ENCODE measurements around the gene EP400.
"Not testable (repeated sequence)": the region's sequence is repeated elsewhere in the genome, so short reads cannot be mapped to it uniquely, and the experiment has no call there.

EP400 gene

DNA sequence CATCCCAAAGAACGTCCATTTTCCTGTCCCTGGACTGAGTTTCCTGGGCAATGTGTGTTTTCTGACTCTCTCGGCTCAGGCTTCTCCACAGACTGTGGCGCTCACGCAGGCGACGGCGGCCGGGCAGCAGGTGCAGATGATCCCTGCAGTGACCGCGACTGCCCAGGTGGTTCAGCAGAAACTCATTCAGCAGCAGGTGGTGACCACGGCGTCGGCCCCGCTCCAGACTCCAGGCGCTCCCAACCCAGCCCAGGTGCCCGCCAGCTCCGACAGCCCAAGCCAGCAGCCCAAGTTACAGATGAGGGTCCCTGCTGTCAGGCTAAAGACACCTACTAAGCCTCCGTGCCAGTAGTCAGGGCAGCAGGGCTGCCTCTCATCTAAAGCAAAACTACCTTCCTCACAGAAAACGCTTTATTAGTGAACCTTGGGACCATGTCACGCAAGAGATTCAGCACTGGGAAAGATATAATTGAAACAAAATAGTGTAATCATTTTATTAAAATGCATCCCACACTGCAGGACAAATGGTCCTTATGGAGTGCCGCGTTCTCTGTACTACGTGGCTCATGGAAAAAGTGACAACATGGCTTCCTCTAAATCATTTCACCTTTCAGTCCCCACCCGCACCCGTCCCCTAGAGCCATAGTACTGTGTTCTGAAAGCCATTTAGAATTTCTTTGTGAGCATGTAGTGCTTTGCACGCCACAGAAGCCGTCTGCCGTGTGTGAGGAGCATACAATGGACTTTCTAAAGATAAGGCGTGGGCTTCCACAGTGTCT lies 127.8 kb downstream of the EP400 start:
- H3K4me3 ChIP-seq (ENCODE audit: low read depth, low read length): no peak overlapping the region
- TF ChIP-seq, protein P1, sequence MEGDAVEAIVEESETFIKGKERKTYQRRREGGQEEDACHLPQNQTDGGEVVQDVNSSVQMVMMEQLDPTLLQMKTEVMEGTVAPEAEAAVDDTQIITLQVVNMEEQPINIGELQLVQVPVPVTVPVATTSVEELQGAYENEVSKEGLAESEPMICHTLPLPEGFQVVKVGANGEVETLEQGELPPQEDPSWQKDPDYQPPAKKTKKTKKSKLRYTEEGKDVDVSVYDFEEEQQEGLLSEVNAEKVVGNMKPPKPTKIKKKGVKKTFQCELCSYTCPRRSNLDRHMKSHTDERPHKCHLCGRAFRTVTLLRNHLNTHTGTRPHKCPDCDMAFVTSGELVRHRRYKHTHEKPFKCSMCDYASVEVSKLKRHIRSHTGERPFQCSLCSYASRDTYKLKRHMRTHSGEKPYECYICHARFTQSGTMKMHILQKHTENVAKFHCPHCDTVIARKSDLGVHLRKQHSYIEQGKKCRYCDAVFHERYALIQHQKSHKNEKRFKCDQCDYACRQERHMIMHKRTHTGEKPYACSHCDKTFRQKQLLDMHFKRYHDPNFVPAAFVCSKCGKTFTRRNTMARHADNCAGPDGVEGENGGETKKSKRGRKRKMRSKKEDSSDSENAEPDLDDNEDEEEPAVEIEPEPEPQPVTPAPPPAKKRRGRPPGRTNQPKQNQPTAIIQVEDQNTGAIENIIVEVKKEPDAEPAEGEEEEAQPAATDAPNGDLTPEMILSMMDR (conservative IDR thresholded peaks at IDR 0.05; ENCODE audit: low read depth, low read length): no peak
- no peak for DNase-seq (ENCODE audit: low read depth)

DNA sequence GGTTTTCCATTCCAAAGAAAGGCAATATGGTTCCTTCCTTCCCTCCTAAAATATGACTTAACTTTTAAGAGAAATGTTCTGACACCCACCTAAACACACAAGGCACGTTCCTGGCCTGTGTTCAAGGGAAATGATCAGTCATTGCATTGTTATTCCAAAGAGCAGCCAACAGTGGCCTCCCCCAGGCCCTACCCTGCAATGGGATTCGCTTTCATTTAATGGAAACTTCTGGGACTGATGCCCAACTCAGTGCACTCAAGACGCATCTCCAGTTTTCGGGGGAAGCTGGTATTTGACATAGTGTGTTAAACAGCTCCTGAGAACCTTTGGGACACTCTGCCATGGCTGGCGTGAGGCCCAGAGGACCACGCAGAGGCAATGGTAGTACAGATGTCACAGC lies 128.4 kb downstream of the EP400 start:
- TF ChIP-seq, protein P1 (conservative IDR thresholded peaks at IDR 0.05; ENCODE audit: low read depth, low read length): no peak
- no peak overlapping the region for H3K4me3 ChIP-seq (ENCODE audit: low read depth, low read length)
- DNase-seq (ENCODE audit: low read depth): peak; percentile 62

DNA sequence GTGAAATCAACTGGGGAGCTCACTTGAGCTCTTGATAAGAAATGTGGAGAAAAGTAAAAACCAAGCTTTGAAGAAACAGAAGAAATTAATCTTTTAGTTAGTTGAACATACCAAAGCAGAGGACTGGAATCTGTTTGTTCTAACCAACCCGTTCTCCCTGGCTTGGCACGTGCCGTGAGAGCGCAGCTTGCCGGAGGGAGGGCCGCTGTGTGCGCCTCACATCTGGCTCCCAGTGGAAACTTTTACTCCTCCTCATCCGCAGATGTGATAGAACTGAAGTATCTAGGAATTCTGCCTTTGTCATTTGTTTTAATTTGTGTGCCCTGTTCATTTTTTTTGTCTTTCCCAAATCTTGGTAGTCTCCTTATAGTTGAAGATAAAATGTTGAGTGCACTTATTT lies 129.5 kb downstream of the EP400 start:
- no peak for DNase-seq (ENCODE audit: low read depth)
- TF ChIP-seq, protein P1 (conservative IDR thresholded peaks at IDR 0.05; ENCODE audit: low read depth, low read length): no peak
- no peak overlapping the region for H3K4me3 ChIP-seq (ENCODE audit: low read depth, low read length)

GRCh38 chr12:132079695-132080094 lies 130.0 kb downstream of the EP400 start:
- TF ChIP-seq, protein P1 (conservative IDR thresholded peaks at IDR 0.05; ENCODE audit: low read depth, low read length): no peak
- DNase-seq (ENCODE audit: low read depth): no peak
- no peak overlapping the region for H3K4me3 ChIP-seq (ENCODE audit: low read depth, low read length)

- DNase-seq (ENCODE audit: low read depth); H3K4me3 ChIP-seq (ENCODE audit: low read depth, low read length): not testable (repeated sequence)
Measured at GRCh38 chr12:132080515-132080914, 130.8 kb downstream of the EP400 start.

DNA sequence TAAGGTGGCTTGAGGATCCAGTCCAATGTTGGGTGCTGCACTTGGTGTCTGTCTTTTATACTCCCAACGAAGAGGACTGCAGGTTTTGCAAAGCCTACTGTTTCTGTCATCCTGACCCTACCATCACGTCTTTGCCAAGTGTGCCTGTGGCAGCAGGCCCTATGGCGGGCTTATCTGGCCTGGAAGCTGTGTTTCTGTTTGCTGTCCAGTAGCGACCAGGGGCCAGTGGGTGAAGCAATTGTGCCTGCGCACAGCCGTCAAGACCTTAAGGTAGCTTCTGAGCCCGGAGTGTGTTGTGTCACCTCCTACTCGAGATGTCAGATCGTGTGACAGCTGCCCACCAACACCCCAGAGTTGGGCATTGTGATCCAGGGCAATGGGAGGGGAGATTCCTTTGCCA lies 131.7 kb downstream of the EP400 start:
- TF ChIP-seq, protein P1 (conservative IDR thresholded peaks at IDR 0.05; ENCODE audit: low read depth, low read length): no peak
- no peak for DNase-seq (ENCODE audit: low read depth)
- H3K4me3 ChIP-seq (ENCODE audit: low read depth, low read length): no peak overlapping the region

GRCh38 chr12:132083614-132083940 lies 133.8 kb downstream of the EP400 start:
- H3K4me3 ChIP-seq (ENCODE audit: low read depth, low read length): peak overlapping the region; percentile 46
- DNase-seq (ENCODE audit: low read depth): no peak
- TF ChIP-seq, protein P1 (conservative IDR thresholded peaks at IDR 0.05; ENCODE audit: low read depth, low read length): no peak
